Measurements from ENCODE around the gene CACNA2D1.

The CACNA2D1 gene

DNA sequence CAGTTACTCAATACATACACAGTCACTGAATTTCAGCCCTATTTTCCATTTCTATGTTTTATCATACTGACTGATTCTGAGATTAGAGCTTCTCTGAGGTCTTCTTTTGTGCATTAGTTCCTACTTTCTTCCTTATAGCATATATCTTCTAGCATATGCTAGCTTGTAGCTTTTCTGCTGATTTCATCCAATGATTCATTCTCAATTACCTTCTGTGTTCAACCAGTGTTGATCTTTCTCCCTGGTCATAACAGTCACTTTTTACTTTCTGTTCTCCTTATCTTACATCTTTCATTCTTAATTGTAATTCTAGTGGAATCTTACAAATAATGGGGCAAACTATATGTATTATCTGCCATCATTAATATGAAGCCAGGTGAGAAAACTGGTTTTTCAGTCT is 514.2 kb downstream of the CACNA2D1 start:
- no peak for DNase-seq

GRCh38 chr7:81926154-81926553 is 517.4 kb downstream of the CACNA2D1 start:
- DNase-seq, result no peak

- no peak for DNase-seq
These were observed 518.0 kb downstream of the CACNA2D1 start for GRCh38 chr7:81925530-81925929.

DNA sequence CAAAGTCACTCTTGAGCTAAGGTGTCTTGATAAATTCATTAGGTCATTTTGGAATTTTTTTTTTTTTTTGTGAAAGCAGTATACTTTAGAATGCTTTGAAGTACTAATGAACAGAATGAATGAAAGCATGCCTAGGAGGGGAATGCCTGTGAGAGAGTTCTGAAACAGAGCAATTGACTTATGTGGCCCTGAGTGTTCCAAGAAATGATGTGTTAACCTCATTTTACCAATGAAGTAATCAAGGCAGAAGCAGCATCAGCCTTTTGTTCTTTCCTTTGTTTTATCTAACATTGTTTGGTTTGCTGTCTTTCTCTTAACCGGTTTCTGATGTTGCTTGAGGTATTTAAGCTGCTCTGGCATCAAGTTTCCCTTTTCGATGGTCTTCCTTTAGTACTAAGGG is 519.1 kb downstream of the CACNA2D1 start:
- DNase-seq, result no peak

GRCh38 chr7:81919494-81919893 is 524.1 kb downstream of the CACNA2D1 start:
- no peak for DNase-seq

- no peak for DNase-seq
These were observed 535.4 kb downstream of the CACNA2D1 start for GRCh38 chr7:81908220-81908619.

- no peak for DNase-seq
These were observed 540.5 kb downstream of the CACNA2D1 start for GRCh38 chr7:81903115-81903514.

GRCh38 chr7:81902536-81902935 is 541.0 kb downstream of the CACNA2D1 start:
- DNase-seq, result no peak

All from NCI-H1048 (cell line).